Measurements from ENCODE around the gene AGPAT4. TPM values are rescaled to one million over a fixed set of nuclear protein-coding genes. Genes with fewer than 3 reads are reported as not detected.

Gene AGPAT4
- total RNA-seq, 1 experiment from 2014 or later: 0.07 TPM

DNA sequence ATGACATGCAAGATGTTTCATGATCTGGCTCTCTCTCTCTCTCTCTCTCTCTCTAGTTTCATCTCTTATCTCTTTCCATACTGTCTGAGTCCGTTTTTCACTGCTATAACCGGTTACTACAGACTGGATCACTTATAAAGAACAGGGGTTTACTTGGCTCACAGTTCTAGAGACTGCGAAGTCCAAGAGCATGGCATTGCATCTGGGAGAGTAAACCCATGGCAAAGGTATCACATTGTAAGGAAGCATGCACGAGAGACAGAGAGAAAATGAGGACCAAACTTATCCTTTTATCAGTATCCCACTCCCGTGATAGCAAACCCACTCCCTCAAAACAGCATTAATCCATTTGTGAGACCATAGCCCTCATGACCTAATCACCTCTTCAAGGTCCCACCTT lies 7.2 kb upstream of the AGPAT4 start:
- Histone ChIP-seq H3K9me3 (ENCODE audit: insufficient read depth, low read depth) (no peaks in the 10 kb centered on the region), H3K36me3 (ENCODE audit: low read depth) (no peaks in the 10 kb centered on the region), H3K27me3 (ENCODE audit: insufficient read depth, low read depth) (no peaks in the 10 kb centered on the region; the same call in 1 of the 2 replicates), H3K9me2 (ENCODE audit: insufficient read depth) (no peaks in the 10 kb centered on the region), H3K4me3 (no peak overlapping the region), H3K4me1 (replicated peaks; ENCODE audit: insufficient read depth) (no peaks in the 10 kb centered on the region), H3K27ac (no peak overlapping the region), H3K79me2 (ENCODE audit: low read depth) (no peaks in the 10 kb centered on the region), H2AFZ (no peak overlapping the region), H4K20me1 (ENCODE audit: insufficient read depth) (no peaks in the 10 kb centered on the region), H3F3A (ENCODE audit: insufficient read depth, low read depth) (no peaks in the 10 kb centered on the region), H3K4me2 (no peak overlapping the region)
- CTCF ChIA-PET: no interaction called here
- TF ChIP-seq, protein P1, sequence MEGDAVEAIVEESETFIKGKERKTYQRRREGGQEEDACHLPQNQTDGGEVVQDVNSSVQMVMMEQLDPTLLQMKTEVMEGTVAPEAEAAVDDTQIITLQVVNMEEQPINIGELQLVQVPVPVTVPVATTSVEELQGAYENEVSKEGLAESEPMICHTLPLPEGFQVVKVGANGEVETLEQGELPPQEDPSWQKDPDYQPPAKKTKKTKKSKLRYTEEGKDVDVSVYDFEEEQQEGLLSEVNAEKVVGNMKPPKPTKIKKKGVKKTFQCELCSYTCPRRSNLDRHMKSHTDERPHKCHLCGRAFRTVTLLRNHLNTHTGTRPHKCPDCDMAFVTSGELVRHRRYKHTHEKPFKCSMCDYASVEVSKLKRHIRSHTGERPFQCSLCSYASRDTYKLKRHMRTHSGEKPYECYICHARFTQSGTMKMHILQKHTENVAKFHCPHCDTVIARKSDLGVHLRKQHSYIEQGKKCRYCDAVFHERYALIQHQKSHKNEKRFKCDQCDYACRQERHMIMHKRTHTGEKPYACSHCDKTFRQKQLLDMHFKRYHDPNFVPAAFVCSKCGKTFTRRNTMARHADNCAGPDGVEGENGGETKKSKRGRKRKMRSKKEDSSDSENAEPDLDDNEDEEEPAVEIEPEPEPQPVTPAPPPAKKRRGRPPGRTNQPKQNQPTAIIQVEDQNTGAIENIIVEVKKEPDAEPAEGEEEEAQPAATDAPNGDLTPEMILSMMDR (conservative IDR thresholded peaks at IDR 0.05): no peak
- TF ChIP-seq EZH2 (IDR thresholded peaks at IDR 0.05; ENCODE audit: low read depth): no peak
- intact Hi-C loops (cut with micrococcal nuclease; ENCODE audit: unreplicated experiment): no loop called here
- POLR2A ChIA-PET (ENCODE audit: unreplicated experiment): no interaction called here
- BruUV-seq (replicated peaks): no TSS peak
- DNase-seq: no peak

DNA sequence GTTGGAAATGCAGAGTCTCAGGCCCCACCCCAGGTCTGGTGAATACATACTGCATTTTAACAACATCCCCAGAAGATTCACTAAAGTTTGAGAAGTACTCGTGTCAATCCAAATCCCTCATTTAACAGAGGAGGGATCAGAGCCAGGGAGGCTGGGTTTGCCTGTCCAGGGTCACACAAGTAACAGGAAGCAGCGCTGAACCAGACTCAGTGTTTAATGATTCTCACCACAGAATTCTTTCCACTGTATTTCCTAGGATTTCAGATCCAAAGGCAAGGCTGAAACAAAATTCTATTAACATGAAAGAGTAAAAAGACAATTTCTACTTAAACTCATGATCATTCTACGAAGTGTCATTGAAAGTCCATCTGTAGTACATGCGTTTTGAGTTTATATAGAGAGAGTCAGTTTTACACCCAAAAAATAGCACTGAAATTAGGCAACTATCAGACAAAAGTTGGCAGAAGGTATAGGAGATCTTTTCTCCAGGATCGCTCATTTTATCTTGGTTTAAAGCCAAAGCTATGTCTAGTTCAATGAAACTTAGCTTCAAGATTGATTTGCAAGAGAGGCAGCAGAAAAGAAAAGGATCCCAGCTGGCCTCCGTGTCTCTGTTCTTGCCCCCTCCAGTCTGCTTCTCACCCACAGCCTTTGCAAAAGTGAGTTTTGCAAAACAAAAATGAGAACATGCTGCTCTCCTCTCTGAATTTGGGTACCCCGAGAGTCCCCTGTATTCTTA lies 6.0 kb upstream of the AGPAT4 start:
- no peak overlapping the region for H2AFZ ChIP-seq
- no peaks in the 10 kb centered on the region for H3K79me2 ChIP-seq (ENCODE audit: low read depth)
- TF ChIP-seq, protein P1 (conservative IDR thresholded peaks at IDR 0.05): no peak
- no peak for TF ChIP-seq EZH2 (IDR thresholded peaks at IDR 0.05; ENCODE audit: low read depth)
- POLR2A ChIA-PET (ENCODE audit: unreplicated experiment): no interaction called here
- H3K36me3 ChIP-seq (ENCODE audit: low read depth): no peaks in the 10 kb centered on the region
- no peak overlapping the region for H3K27ac ChIP-seq
- intact Hi-C loops (cut with micrococcal nuclease; ENCODE audit: unreplicated experiment): no loop called here
- H3K4me2 ChIP-seq: no peak overlapping the region
- no peak overlapping the region for H3K4me3 ChIP-seq
- CTCF ChIA-PET: no interaction called here
- no TSS peak for BruUV-seq (replicated peaks)
- no peaks in the 10 kb centered on the region for H4K20me1 ChIP-seq (ENCODE audit: insufficient read depth)
- no peaks in the 10 kb centered on the region for H3K9me2 ChIP-seq (ENCODE audit: insufficient read depth)
- no peak for DNase-seq
- H3K4me1 ChIP-seq (replicated peaks; ENCODE audit: insufficient read depth): no peaks in the 10 kb centered on the region
- H3K27me3 ChIP-seq (ENCODE audit: insufficient read depth, low read depth): no peaks in the 10 kb centered on the region; the same call in 1 of the 2 replicates
- H3F3A ChIP-seq (ENCODE audit: insufficient read depth, low read depth): no peaks in the 10 kb centered on the region
- H3K9me3 ChIP-seq (ENCODE audit: insufficient read depth, low read depth): no peaks in the 10 kb centered on the region

DNA sequence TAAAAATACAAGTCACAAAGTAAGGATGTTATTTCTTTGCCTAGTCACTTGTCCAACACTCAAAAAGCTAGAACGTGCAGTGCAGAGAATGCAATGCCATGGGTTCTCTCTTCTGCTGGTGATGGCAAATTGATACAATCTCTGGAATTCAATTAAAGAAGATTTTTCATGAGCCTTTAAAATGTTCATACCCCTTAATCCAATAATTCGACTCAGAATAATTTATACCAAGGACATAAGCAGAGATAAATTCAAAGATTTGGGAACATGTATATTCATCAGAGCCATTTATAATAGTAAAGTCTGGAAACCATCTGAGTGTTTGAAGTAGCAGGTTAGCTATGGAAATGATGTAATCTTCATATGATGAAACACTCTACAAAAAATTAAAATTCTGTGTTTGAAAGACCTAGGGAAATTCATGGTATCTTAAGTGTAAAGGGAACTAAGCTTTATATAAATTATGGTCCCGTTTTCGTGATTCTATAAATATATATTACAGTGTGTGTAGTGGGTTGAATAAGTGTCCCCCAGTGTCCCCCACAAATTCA lies 2.8 kb upstream of the AGPAT4 start:
- Histone ChIP-seq H3K27ac (no peak overlapping the region), H4K20me1 (ENCODE audit: insufficient read depth) (no peaks in the 10 kb centered on the region), H3K4me1 (replicated peaks; ENCODE audit: insufficient read depth) (no peaks in the 10 kb centered on the region), H3K79me2 (ENCODE audit: low read depth) (no peaks in the 10 kb centered on the region), H3K27me3 (ENCODE audit: insufficient read depth, low read depth) (peaks cover 19% of the 10 kb centered on the region), H3K4me2 (no peak overlapping the region), H2AFZ (no peak overlapping the region), H3F3A (ENCODE audit: insufficient read depth, low read depth) (no peaks in the 10 kb centered on the region), H3K36me3 (ENCODE audit: low read depth) (no peaks in the 10 kb centered on the region), H3K9me2 (ENCODE audit: insufficient read depth) (no peaks in the 10 kb centered on the region), H3K4me3 (no peak overlapping the region), H3K9me3 (ENCODE audit: insufficient read depth, low read depth) (no peaks in the 10 kb centered on the region)
- ChIA-PET CTCF (no interaction called here), POLR2A (ENCODE audit: unreplicated experiment) (no interaction called here)
- intact Hi-C loops (cut with micrococcal nuclease; ENCODE audit: unreplicated experiment): no loop called here
- no peak for TF ChIP-seq EZH2 (IDR thresholded peaks at IDR 0.05; ENCODE audit: low read depth)
- TF ChIP-seq, protein P1 (conservative IDR thresholded peaks at IDR 0.05): no peak
- no TSS peak for BruUV-seq (replicated peaks)
- DNase-seq: no peak
